Liver (tissue), 9 donors: ENCODE measurements around the gene FGR. TPM values are rescaled to one million over a fixed set of nuclear protein-coding genes. Genes with fewer than 3 reads are reported as not detected.

Experiments
- DNase-seq: peaks from one replicate; pipeline ENCODE4 v3.0.0-alpha.2; 2017; ENCODE audit warnings: low spot score
- H3K27ac ChIP-seq, 2 donors: one replicate each; pipeline ENCODE4 v1.7.0; 2013; ENCODE audit warnings: inconsistent platforms in 2 of 2, low read length in 2 of 2, control low read depth in 1 of 2, low read depth in 1 of 2, mild to moderate bottlenecking in 1 of 2
- H3K27me3 ChIP-seq, 4 donors: one replicate each; pipeline versions ENCODE4 v1.6.1 to v1.7.0; 2013; ENCODE audit warnings: low read length in 3 of 4, inconsistent platforms in 1 of 4, mild to moderate bottlenecking in 1 of 4, moderate library complexity in 1 of 4; ENCODE audit not compliant: control insufficient read depth in 4 of 4, insufficient read depth in 4 of 4
- H3K36me3 ChIP-seq, 4 donors: one replicate each; pipeline versions ENCODE4 v1.6.1 to v1.7.0; 2013; ENCODE audit warnings: low read length in 3 of 4, mild to moderate bottlenecking in 3 of 4, low read depth in 1 of 4, moderate library complexity in 1 of 4; ENCODE audit not compliant: control insufficient read depth in 4 of 4, insufficient read depth in 3 of 4
- H3K4me1 ChIP-seq, 4 donors: one replicate each; pipeline versions ENCODE4 v1.6.1 to v1.7.0; 2013; ENCODE audit warnings: low read length in 3 of 4, mild to moderate bottlenecking in 3 of 4, moderate library complexity in 1 of 4; ENCODE audit not compliant: control insufficient read depth in 4 of 4, insufficient read depth in 4 of 4
- H3K4me3 ChIP-seq, 3 donors: one replicate each; pipeline versions ENCODE4 v1.6.1 to v1.7.0; 2013; ENCODE audit warnings: low read length in 3 of 3, control low read depth in 1 of 3, low read depth in 1 of 3, mild to moderate bottlenecking in 1 of 3
- H3K9ac ChIP-seq, 2 donors: one replicate each; pipeline ENCODE4 v1.7.0; 2013; ENCODE audit warnings: low read length in 2 of 2, mild to moderate bottlenecking in 2 of 2, moderate library complexity in 2 of 2, control low read depth in 1 of 2, low read depth in 1 of 2
- H3K9me3 ChIP-seq, 4 donors: one replicate each; pipeline versions ENCODE4 v1.6.1 to v1.7.0; 2013; ENCODE audit warnings: low read length in 3 of 4; ENCODE audit not compliant: control insufficient read depth in 4 of 4
- ATF3 ChIP-seq: IDR thresholded peaks from 2 replicates; pipeline ENCODE4 v1.6.1; 2016; ENCODE audit warnings: antibody characterized with exemption
- CTCF ChIP-seq: fragments of 150-350 bp; IDR thresholded peaks from 2 replicates; pipeline ENCODE4 v1.5.1; 2017; ENCODE audit warnings: improper control_type of control experiment, low read depth, low read length; ENCODE audit not compliant: missing input control
- EGR1 ChIP-seq, 2 donors: IDR thresholded peaks; 2 replicates each; pipeline ENCODE4 v1.6.1; 2016 to 2018; ENCODE audit warnings: antibody characterized with exemption in 2 of 2, low read depth in 2 of 2
- FOXA1 ChIP-seq: IDR thresholded peaks from 2 replicates; pipeline ENCODE4 v1.6.1; 2016; ENCODE audit warnings: antibody characterized with exemption
- FOXA2 ChIP-seq: IDR thresholded peaks from 2 replicates; pipeline ENCODE4 v1.6.1; 2016; ENCODE audit warnings: antibody characterized with exemption
- GABPA ChIP-seq, 2 donors: IDR thresholded peaks in 1 of 2; conservative IDR thresholded peaks in 1 of 2; 2 replicates each; pipeline ENCODE4 v1.6.1; 2016; ENCODE audit warnings: antibody characterized with exemption in 2 of 2, mild to moderate bottlenecking in 1 of 2, moderate library complexity in 1 of 2
- HNF4A ChIP-seq, 2 donors: conservative IDR thresholded peaks; 2 replicates each; pipeline ENCODE4 v1.6.1; 2016; ENCODE audit warnings: antibody characterized with exemption in 2 of 2, mild to moderate bottlenecking in 2 of 2
- HNF4G ChIP-seq: IDR thresholded peaks from 2 replicates; pipeline ENCODE4 v1.6.1; 2016; ENCODE audit warnings: antibody characterized with exemption
- JUND ChIP-seq, 2 donors: IDR thresholded peaks; 2 replicates each; pipeline ENCODE4 v1.6.1; 2016; ENCODE audit warnings: antibody characterized with exemption in 2 of 2
- MAX ChIP-seq: IDR thresholded peaks from 2 replicates; pipeline ENCODE4 v1.6.1; 2016; ENCODE audit warnings: antibody characterized with exemption
- NR2F2 ChIP-seq: IDR thresholded peaks from 2 replicates; pipeline ENCODE4 v1.6.1; 2016; ENCODE audit warnings: antibody characterized with exemption
- RAD21 ChIP-seq, 2 donors: IDR thresholded peaks; 2 replicates each; pipeline ENCODE4 v1.6.1; 2016; ENCODE audit warnings: antibody characterized with exemption in 2 of 2, mild to moderate bottlenecking in 2 of 2
- REST ChIP-seq: IDR thresholded peaks from 2 replicates; pipeline ENCODE4 v1.6.1; 2016; ENCODE audit warnings: antibody characterized with exemption, mild to moderate bottlenecking
- RXRA ChIP-seq, 2 donors: IDR thresholded peaks; 2 replicates each; pipeline ENCODE4 v1.6.1; 2017 to 2018; ENCODE audit warnings: antibody characterized with exemption in 2 of 2, mild to moderate bottlenecking in 1 of 2
- SP1 ChIP-seq: IDR thresholded peaks from 2 replicates; pipeline ENCODE4 v1.6.1; 2018; ENCODE audit warnings: antibody characterized with exemption, mild to moderate bottlenecking
- TAF1 ChIP-seq: conservative IDR thresholded peaks from 2 replicates; pipeline ENCODE4 v1.6.1; 2016; ENCODE audit warnings: antibody characterized with exemption, mild to moderate bottlenecking
- YY1 ChIP-seq: IDR thresholded peaks from 2 replicates; pipeline ENCODE4 v1.6.1; 2016; ENCODE audit warnings: antibody characterized with exemption, mild to moderate bottlenecking
- ZBTB33 ChIP-seq: IDR thresholded peaks from 2 replicates; pipeline ENCODE4 v1.6.1; 2016; ENCODE audit warnings: antibody characterized with exemption
- WGBS: extraction: QIAGEN DNeasy Blood & Tissue Kit; methylation state at CpG from one replicate; pipeline ENCODE4 v1.1.7; 2013; 5-methylcytosine and 5-hydroxymethylcytosine counted together
- polyA plus RNA-seq, 2 donors: library from polyadenylated mRNA; stranded (reverse) in 1 of 2; unstranded in 1 of 2; fragments of 200-250 nt in 1 of 2; fragments of >200 nt in 1 of 2; fragmentation: Nextera tagmentation in 1 of 2; extraction: Ambion mirVana in 1 of 2; gene quantifications; one replicate each; pipeline versions ENCODE4 v1.2.1 to v1.2.3, GENCODE V29; 2013 to 2015
- total RNA-seq, 2 donors: library from RNA; depleted of rRNA; stranded (reverse); fragments of >200 nt; gene quantifications; one replicate each; pipeline ENCODE4 v1.2.3, GENCODE V29; 2014
- donor health status: healthy.
- donor health status: healthy.
- donor health status: healthy.
- donor health status: healthy.
- donor health status: healthy.

Gene FGR
- total and polyA plus RNA-seq, 4 donors = 2.8 to 20.2 (median 6.2) TPM

GRCh38 chr1:27607239-27607804, 27.7 kb downstream of the FGR start:
- Histone ChIP-seq H3K9me3 (no peaks in the 10 kb centered on the region), H3K4me1 (peaks cover 0 to 5% (median 2%) of the 10 kb centered on the region in 4 donors), H3K27me3 (no peaks in the 10 kb centered on the region), H3K9ac (no peak overlapping the region), H3K36me3 (no peaks in the 10 kb centered on the region), H3K4me3 (no peak overlapping the region), H3K27ac (no peak overlapping the region)
- peak; percentile 70 for DNase-seq
- TF ChIP-seq SP1 (peak; percentile 7), HNF4A (conservative IDR thresholded peaks at IDR 0.05) (peak in 1 of 2 donors; percentile 52), NR2F2 (peak; percentile 88), FOXA1 (no peak)
- WGBS = 67% methylated on average over 11 of the region's 11 CpGs

- no peaks in the 10 kb centered on the region for H3K36me3 ChIP-seq
- H3K27ac ChIP-seq = no peak overlapping the region
- peaks cover 2 to 10% (median 6%) of the 10 kb centered on the region in 4 donors for H3K4me1 ChIP-seq
- H3K9me3 ChIP-seq = no peaks in the 10 kb centered on the region
- no peak overlapping the region for H3K4me3 ChIP-seq
- H3K9ac ChIP-seq = no peak overlapping the region
- no peaks in the 10 kb centered on the region for H3K27me3 ChIP-seq
- no peak for DNase-seq
- TF ChIP-seq FOXA2 (no peak), HNF4A (conservative IDR thresholded peaks at IDR 0.05) (no peak), YY1 (no peak), EGR1 (IDR thresholded peaks at IDR 0.05; ENCODE audit: low read depth in 2 of 2) (no peak)
- WGBS = 85% methylated on average over 3 of the region's 3 CpGs
Observed at GRCh38 chr1:27606708-27607238, 28.2 kb downstream of the FGR start.

GRCh38 chr1:27605796-27606707, 28.9 kb downstream of the FGR start:
- Histone ChIP-seq H3K4me1 (peaks cover 8 to 18% (median 10%) of the 10 kb centered on the region in 4 donors), H3K9ac (no peak overlapping the region), H3K9me3 (no peaks in the 10 kb centered on the region), H3K27ac (no peak overlapping the region), H3K4me3 (no peak overlapping the region), H3K36me3 (no peaks in the 10 kb centered on the region), H3K27me3 (no peaks in the 10 kb centered on the region)
- peak; percentile 60 for DNase-seq
- 17% methylated on average over 11 of the region's 11 CpGs for WGBS
- TF ChIP-seq FOXA2 (no peak), RXRA (IDR thresholded peaks at IDR 0.05) (no peak), TAF1 (no peak), ATF3 (no peak), CTCF (peak; percentile 81), GABPA (IDR thresholded peaks at IDR 0.05 in 1 of 2, conservative IDR thresholded peaks at IDR 0.05 in 1 of 2) (no peak), MAX (no peak), YY1 (no peak), HNF4G (no peak), RAD21 (IDR thresholded peaks at IDR 0.05) (peak; percentile 93 to 98), EGR1 (IDR thresholded peaks at IDR 0.05; ENCODE audit: low read depth in 2 of 2) (no peak), JUND (IDR thresholded peaks at IDR 0.05) (no peak), ZBTB33 (no peak), FOXA1 (no peak), NR2F2 (no peak), REST (no peak)
